Heart right ventricle (tissue), 16 donors: ENCODE results near the gene RAC2. TPM values are rescaled to one million over a fixed set of nuclear protein-coding genes. Genes with fewer than 3 reads are reported as not detected.
A peak's percentile ranks its signal among the peaks of the same experiment; 100 is the strongest.

Experiments used
- ATAC-seq, 8 donors: fragments of 200-7000 bp; cut with Tn5 transposase; one replicate each; pipeline ENCODE4 v1.9.1; 2020; ENCODE audit warnings: mild to moderate bottlenecking in 8 of 8, moderate library complexity in 8 of 8, moderate number of reproducible peaks in 1 of 8
- DNase-seq, 2 donors: peaks; one replicate each; pipeline ENCODE4 v3.0.0-alpha.2; 2020
- H3K27ac ChIP-seq, 10 donors: fragments of 200-600 bp; sonication (generic) in 2 of 10; one replicate each; pipeline versions ENCODE4 v1.5.0 to v1.8.0; 2020 to 2022; ENCODE audit warnings: mild to moderate bottlenecking in 3 of 10
- H3K27me3 ChIP-seq, 7 donors: fragments of 200-600 bp; one replicate each; pipeline ENCODE4 v1.8.0; 2021 to 2022; ENCODE audit warnings: mild to moderate bottlenecking in 2 of 7
- H3K36me3 ChIP-seq, 9 donors: fragments of 200-600 bp; sonication (generic) in 1 of 9; one replicate each; pipeline versions ENCODE4 v1.5.0 to v1.8.0; 2020 to 2022; ENCODE audit warnings: mild to moderate bottlenecking in 2 of 9
- H3K4me1 ChIP-seq, 9 donors: fragments of 200-600 bp; sonication (generic) in 1 of 9; one replicate each; pipeline versions ENCODE4 v1.5.0 to v1.8.0; 2020 to 2022; ENCODE audit warnings: mild to moderate bottlenecking in 4 of 9
- H3K4me3 ChIP-seq, 10 donors: fragments of 200-600 bp; sonication (generic) in 2 of 10; one replicate each; pipeline versions ENCODE4 v1.5.0 to v1.8.0; 2020 to 2022; ENCODE audit warnings: mild to moderate bottlenecking in 7 of 10, moderate library complexity in 2 of 10
- H3K9me3 ChIP-seq, 11 donors: fragments of 200-600 bp in 10 of 11; sonication (generic) in 2 of 11; one replicate each; pipeline versions ENCODE4 v1.5.0 to v1.8.0; 2013 to 2022; ENCODE audit warnings: mild to moderate bottlenecking in 2 of 11, control low read depth in 1 of 11, moderate library complexity in 1 of 11
- WGBS, 2 donors: extraction: QIAGEN DNeasy Blood & Tissue Kit; methylation state at CpG; one replicate each; pipeline ENCODE4 v1.1.7; 2013; ENCODE audit warnings: inconsistent platforms in 1 of 2; 5-methylcytosine and 5-hydroxymethylcytosine counted together
- intact Hi-C, 10 donors: fragments of 100-400 bp; cut with DNase I; formaldehyde crosslinking; loops; one replicate each; pipeline versions ENCODE4 v1.11.1 to v1.14.2; 2022
- polyA plus RNA-seq, 2 donors: library from polyadenylated mRNA; stranded (reverse); fragments of 200-250 nt; gene quantifications; one replicate each; pipeline ENCODE4 v1.2.3, GENCODE V29; 2013
- total RNA-seq, 10 donors: library from RNA; stranded (reverse); fragmentation: NEBNext Ultra II Directional in 3 of 10; extraction: Animal tissue kit (Norgen Biotek cat#: 25700) in 3 of 10; gene quantifications; one replicate each; pipeline versions ENCODE4 v1.2.1 to v1.2.4, GENCODE V29; 2021 to 2023
- TF ChIP-seq, protein P1 (sequence below), 9 donors: fragments of 200-600 bp; sonication (generic) in 2 of 9; IDR thresholded peaks; one replicate each; pipeline versions ENCODE4 v1.5.0 to v1.8.0; 2021 to 2022; ENCODE audit warnings: antibody characterized with exemption in 9 of 9, mild to moderate bottlenecking in 5 of 9, moderate library complexity in 1 of 9
- donor health status: Arrhythmogenic right ventricular cardiomyopathy.
- donor health status: ischemic (EF 13 %, LVEDD 7.1; RV severe dilation, severe dysfunction).
- donor health status: healthy with polysubstance abuse.
- donor health status: DM: no; HTN: yes; CAD: no.
- donor health status: DM: no; HTN: no; CAD: no.
- donor health status: ischemic (EF 25% LVEDD 6.9; RV normal size, moderate dysfunction).
- donor health status: ischemic (EF 25% LVEDD 5.7; RV mildly dilated, moderate dysfunction).
- donor health status: healthy.
- donor health status: DM: yes; HTN: yes; CAD: no.
- donor health status: Ischemic cardiomyopathy.
- donor health status: ischemic (EF 35%, LVEDD 5.7; RV mildly dilated, moderate dysfunction).
- donor health status: nonischemic (EF 11% LVEDD 7.7; RV severe dilation, severe dysfunction).
- donor health status: DM: yes; HTN: yes; CAD: no.
- donor health status: PGD.
- donor health status: ischemic (EF 29% LVEDD 5.4; RV normal size, mild dysfunction).
- donor health status: nonischemic (EF 23%, LVEDD 6.1; RV moderate dilation, normal function).

RAC2 gene
- total and polyA plus RNA-seq, 12 donors: 1.1 to 37.1 (median 3.5) TPM

DNA sequence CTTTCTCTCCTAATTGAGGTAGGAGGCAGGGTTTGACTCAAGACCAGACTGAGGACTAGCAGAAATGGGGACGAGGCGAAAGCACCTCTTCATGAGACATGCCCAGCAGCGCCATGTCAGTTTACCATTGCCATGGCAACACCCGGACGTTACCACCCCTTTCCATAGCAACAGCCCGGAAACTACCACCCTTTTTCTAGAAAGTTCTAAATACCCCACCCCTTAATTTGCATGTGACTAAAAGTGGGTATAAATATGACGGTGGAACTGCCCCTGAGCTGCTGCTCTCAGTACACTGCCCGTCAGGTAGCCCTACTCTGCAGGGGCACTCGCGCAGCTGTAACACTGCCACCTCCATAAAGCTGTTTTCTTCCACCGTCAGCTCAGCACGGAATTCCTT, 5.9 kb upstream of the RAC2 start:
- H3K27me3 ChIP-seq: peaks cover 0 to 56% (median 37%) of the 10 kb centered on the region in 7 donors
- no peaks in the 10 kb centered on the region for H3K36me3 ChIP-seq
- 79 to 81% methylated on average over 12 of the region's 12 CpGs for WGBS, 2 donors
- H3K9me3 ChIP-seq: no peaks in the 10 kb centered on the region
- no peak overlapping the region for H3K4me3 ChIP-seq
- intact Hi-C loops: no loop called here
- TF ChIP-seq, protein P1, sequence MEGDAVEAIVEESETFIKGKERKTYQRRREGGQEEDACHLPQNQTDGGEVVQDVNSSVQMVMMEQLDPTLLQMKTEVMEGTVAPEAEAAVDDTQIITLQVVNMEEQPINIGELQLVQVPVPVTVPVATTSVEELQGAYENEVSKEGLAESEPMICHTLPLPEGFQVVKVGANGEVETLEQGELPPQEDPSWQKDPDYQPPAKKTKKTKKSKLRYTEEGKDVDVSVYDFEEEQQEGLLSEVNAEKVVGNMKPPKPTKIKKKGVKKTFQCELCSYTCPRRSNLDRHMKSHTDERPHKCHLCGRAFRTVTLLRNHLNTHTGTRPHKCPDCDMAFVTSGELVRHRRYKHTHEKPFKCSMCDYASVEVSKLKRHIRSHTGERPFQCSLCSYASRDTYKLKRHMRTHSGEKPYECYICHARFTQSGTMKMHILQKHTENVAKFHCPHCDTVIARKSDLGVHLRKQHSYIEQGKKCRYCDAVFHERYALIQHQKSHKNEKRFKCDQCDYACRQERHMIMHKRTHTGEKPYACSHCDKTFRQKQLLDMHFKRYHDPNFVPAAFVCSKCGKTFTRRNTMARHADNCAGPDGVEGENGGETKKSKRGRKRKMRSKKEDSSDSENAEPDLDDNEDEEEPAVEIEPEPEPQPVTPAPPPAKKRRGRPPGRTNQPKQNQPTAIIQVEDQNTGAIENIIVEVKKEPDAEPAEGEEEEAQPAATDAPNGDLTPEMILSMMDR (IDR thresholded peaks at IDR 0.05): no peak
- ATAC-seq: no peak
- DNase-seq: no peak
- peaks cover 0 to 12% (median 0%) of the 10 kb centered on the region in 9 donors for H3K4me1 ChIP-seq
- H3K27ac ChIP-seq: no peak overlapping the region

DNA sequence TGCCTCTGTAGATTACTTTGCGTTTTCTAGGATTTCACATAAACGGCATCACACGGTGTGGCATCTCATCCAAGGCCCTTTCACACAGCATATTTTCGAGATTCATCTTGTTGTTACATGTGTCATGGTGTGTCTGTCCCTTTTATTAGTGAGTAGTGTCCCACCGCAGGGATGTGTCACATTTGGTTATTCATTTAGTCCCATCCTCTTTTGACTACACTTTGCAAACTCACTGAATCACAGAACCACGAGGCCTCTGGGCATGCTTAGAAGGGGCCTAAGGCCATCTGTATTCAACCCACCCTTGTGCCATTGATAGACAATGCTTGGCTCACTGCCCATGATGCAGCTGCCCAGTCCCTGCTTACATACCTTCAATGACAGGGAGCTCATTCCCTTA, 4.2 kb upstream of the RAC2 start:
- H3K4me3 ChIP-seq: no peak overlapping the region
- H3K27me3 ChIP-seq: peaks cover 6 to 56% (median 36%) of the 10 kb centered on the region in 7 donors
- no peaks in the 10 kb centered on the region for H3K9me3 ChIP-seq
- no peak overlapping the region for H3K27ac ChIP-seq
- H3K36me3 ChIP-seq: no peaks in the 10 kb centered on the region
- no peak for DNase-seq
- ATAC-seq: no peak
- TF ChIP-seq, protein P1 (IDR thresholded peaks at IDR 0.05): no peak
- peaks cover 0 to 26% (median 0%) of the 10 kb centered on the region in 9 donors for H3K4me1 ChIP-seq
- 67 to 82% methylated on average over 6 of the region's 6 CpGs for WGBS, 2 donors
- intact Hi-C loops: no loop called here

DNA sequence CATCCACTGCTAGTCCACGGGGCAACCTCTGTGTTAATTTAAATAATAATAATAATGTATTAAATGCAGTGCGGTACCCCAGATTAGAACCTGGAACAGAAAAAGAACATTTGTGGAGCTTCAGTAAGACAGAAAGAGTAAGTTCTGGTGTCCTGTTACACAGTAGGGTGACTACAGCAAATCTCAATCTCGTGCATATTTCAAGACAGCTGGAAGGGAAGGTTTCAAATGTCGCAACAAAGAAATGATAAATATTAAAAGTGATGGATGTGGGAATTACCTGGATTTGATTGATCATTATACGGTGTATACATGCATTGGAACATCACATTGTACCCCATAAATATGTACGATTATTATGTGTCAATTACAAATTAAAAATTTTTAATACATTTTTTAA, 1.7 kb upstream of the RAC2 start:
- intact Hi-C loops: no loop called here
- DNase-seq (no peak), ATAC-seq (no peak)
- peaks cover 0 to 7% (median 0%) of the 10 kb centered on the region in 9 donors for H3K36me3 ChIP-seq
- H3K9me3 ChIP-seq: no peaks in the 10 kb centered on the region
- 75 to 76% methylated on average over 6 of the region's 6 CpGs for WGBS, 2 donors
- H3K4me3 ChIP-seq: no peak overlapping the region
- H3K27ac ChIP-seq: peak overlapping the region in 1 of 10 donors; percentile 90
- TF ChIP-seq, protein P1 (IDR thresholded peaks at IDR 0.05): no peak
- H3K4me1 ChIP-seq: peaks cover 0 to 48% (median 0%) of the 10 kb centered on the region in 9 donors
- H3K27me3 ChIP-seq: peaks cover 13 to 56% (median 54%) of the 10 kb centered on the region in 7 donors

DNA sequence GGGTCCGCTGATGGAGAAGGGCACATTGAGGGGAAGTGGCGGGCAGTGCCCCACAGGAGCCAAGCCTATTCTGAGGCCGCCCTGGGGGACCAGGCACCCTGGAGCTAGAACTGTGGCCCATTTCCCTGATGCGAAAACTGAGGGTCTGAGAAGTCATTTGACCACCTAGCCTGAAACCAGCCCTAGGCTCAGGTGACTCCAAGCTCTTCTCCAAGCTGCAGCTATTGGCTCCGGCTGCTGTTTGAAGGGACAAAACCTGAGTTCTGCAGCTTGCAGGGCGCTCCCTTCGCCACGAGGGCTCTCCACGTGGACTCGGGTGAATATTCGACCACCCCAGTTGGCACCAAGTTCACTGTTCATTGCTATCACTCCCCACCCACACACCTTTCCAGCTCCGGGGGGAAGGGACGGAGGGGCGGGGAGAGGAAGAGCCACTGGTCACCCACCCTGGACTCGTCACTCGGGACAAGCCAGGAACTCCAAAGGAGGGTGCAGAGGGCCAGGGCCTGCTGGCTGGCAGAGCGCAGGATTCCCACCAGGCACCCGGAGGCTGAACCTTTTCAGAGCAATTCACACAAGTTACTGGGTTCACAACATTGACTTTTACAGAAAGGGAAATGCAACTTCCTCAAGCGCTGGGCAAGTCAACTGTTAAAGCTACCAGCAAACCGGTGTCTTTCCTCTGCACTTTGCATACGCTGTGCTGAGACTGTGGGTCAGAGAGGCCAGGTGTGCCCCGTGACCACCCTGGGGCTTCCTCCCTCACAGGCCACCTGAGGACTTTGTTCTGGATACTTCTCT, 1.1 kb upstream of the RAC2 start:
- WGBS, 2 donors: 56 to 61% methylated on average over 22 of the region's 22 CpGs
- Histone ChIP-seq H3K4me1 (peaks cover 0 to 54% (median 0%) of the 10 kb centered on the region in 9 donors), H3K27ac (peak overlapping the region in 2 of 10 donors; percentile 6 to 90), H3K4me3 (peak overlapping the region in 1 of 10 donors; percentile 71), H3K9me3 (no peaks in the 10 kb centered on the region), H3K36me3 (peaks cover 0 to 13% (median 0%) of the 10 kb centered on the region in 9 donors), H3K27me3 (peaks cover 13 to 58% (median 55%) of the 10 kb centered on the region in 7 donors)
- intact Hi-C loops: no loop called here
- DNase-seq: no peak
- no peak for ATAC-seq
- TF ChIP-seq, protein P1 (IDR thresholded peaks at IDR 0.05): no peak
